Ishikawa (cell line): Measurements from ENCODE around the gene NCF4.

ENCODE experiments used
- CREB1 ChIP-seq: IDR thresholded peaks from 2 replicates; pipeline ENCODE4 v1.6.1; 2012; ENCODE audit warnings: low read depth
- EP300 ChIP-seq: IDR thresholded peaks from 2 replicates; pipeline ENCODE4 v1.6.1; 2012; ENCODE audit warnings: borderline replicate concordance
- TAF1 ChIP-seq: IDR thresholded peaks from 2 replicates; pipeline ENCODE4 v1.6.1; 2012; ENCODE audit warnings: low read depth, mild to moderate bottlenecking
- TCF12 ChIP-seq: IDR thresholded peaks from 2 replicates; pipeline ENCODE4 v1.6.1; 2012; ENCODE audit warnings: low read depth
- TEAD4 ChIP-seq: IDR thresholded peaks from 2 replicates; pipeline ENCODE4 v1.6.1; 2012
- YY1 ChIP-seq: IDR thresholded peaks from 2 replicates; pipeline ENCODE4 v1.6.1; 2012; ENCODE audit warnings: low read depth
- TF ChIP-seq, protein P1 (sequence below): IDR thresholded peaks from 2 replicates; pipeline ENCODE4 v1.6.1; 2012; ENCODE audit warnings: low read depth, mild to moderate bottlenecking

DNA sequence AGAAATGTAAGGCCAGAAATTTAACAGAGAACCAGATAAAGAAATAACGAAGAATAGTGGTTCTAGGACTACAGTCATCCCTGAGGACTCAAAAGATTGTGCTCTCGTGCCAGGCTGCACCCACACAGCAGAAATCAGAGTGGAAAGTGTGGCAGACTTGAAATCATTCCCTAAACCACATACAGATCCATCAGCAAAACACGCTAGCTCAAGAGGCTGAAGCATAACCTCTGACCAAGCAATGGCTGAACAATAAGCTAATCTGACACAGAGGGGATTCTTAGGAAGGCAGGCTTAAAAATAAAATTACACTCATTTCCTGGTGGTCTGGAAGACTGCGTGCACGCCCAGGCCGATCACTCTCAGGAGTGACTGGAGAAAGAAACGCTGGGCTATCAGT is 19.0 kb downstream of the NCF4 start:
- TF ChIP-seq, protein P1, sequence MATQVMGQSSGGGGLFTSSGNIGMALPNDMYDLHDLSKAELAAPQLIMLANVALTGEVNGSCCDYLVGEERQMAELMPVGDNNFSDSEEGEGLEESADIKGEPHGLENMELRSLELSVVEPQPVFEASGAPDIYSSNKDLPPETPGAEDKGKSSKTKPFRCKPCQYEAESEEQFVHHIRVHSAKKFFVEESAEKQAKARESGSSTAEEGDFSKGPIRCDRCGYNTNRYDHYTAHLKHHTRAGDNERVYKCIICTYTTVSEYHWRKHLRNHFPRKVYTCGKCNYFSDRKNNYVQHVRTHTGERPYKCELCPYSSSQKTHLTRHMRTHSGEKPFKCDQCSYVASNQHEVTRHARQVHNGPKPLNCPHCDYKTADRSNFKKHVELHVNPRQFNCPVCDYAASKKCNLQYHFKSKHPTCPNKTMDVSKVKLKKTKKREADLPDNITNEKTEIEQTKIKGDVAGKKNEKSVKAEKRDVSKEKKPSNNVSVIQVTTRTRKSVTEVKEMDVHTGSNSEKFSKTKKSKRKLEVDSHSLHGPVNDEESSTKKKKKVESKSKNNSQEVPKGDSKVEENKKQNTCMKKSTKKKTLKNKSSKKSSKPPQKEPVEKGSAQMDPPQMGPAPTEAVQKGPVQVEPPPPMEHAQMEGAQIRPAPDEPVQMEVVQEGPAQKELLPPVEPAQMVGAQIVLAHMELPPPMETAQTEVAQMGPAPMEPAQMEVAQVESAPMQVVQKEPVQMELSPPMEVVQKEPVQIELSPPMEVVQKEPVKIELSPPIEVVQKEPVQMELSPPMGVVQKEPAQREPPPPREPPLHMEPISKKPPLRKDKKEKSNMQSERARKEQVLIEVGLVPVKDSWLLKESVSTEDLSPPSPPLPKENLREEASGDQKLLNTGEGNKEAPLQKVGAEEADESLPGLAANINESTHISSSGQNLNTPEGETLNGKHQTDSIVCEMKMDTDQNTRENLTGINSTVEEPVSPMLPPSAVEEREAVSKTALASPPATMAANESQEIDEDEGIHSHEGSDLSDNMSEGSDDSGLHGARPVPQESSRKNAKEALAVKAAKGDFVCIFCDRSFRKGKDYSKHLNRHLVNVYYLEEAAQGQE = no peak
- TF ChIP-seq TEAD4 (no peak), EP300 (no peak), YY1 (no peak), CREB1 (no peak), TCF12 (no peak), TAF1 (no peak)
